ENCODE data around the gene RAB1A. TPM values are rescaled to one million over a fixed set of nuclear protein-coding genes. Genes with fewer than 3 reads are reported as not detected.
"Not testable (repeated sequence)": the region's sequence is repeated elsewhere in the genome, so short reads cannot be mapped to it uniquely, and the experiment has no call there.

The RAB1A gene
- total and polyA plus RNA-seq, 9 of the 15 experiments (the other 6 are each of a cell fraction or from before 2014, with no cell fraction given): 43.8 to 163 (median 67.7) TPM

DNA sequence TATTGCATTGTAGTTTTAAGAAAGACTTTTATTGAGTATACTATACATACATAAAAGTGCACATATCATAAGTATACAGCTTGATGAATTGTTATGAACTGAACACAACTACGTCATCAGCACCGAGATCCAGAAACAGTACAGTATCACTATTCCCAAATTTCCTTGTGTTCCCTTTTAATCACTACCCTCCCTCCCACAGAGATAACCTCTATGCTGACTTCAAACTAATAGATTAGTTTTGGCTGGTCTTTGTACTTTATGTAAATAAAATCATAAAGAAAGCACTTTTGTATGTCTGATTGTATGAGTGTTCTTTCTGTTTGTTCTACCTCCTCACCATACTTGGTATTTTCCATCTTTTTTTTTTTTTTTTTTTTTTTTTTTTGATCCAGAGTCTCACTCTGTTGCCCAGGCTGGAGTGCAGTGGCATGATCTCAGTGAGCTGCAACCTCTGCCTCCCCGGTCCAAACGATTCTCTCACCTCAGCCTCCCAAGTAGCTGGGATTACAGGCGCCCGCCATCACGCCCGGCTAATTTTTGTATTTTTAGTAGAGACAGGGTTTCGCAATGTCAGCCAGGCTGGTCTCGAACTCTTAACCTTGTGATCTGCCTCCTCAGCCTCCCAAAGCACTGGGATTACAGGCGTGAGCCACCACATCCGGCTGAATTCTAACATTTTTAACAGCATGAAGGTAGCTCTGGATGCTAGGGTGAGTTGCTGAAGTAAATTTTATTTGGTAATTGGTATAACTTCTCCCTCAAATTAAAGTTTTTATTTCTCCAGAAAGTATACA, 43.3 kb upstream of the RAB1A start (continued):
- TF ChIP-seq MECOM (CRISPR knock-in tag; IDR thresholded peaks at IDR 0.05) (no peak), ZKSCAN8 (CRISPR knock-in tag; IDR thresholded peaks at IDR 0.05) (no peak), JUN (IDR thresholded peaks at IDR 0.05; ENCODE audit: borderline replicate concordance, low read depth, low read length) (no peak), JUN (CRISPR knock-in tag; IDR thresholded peaks at IDR 0.05; ENCODE audit: borderline replicate concordance) (no peak), CEBPB (tag; IDR thresholded peaks at IDR 0.05) (peak; percentile 91)

DNA sequence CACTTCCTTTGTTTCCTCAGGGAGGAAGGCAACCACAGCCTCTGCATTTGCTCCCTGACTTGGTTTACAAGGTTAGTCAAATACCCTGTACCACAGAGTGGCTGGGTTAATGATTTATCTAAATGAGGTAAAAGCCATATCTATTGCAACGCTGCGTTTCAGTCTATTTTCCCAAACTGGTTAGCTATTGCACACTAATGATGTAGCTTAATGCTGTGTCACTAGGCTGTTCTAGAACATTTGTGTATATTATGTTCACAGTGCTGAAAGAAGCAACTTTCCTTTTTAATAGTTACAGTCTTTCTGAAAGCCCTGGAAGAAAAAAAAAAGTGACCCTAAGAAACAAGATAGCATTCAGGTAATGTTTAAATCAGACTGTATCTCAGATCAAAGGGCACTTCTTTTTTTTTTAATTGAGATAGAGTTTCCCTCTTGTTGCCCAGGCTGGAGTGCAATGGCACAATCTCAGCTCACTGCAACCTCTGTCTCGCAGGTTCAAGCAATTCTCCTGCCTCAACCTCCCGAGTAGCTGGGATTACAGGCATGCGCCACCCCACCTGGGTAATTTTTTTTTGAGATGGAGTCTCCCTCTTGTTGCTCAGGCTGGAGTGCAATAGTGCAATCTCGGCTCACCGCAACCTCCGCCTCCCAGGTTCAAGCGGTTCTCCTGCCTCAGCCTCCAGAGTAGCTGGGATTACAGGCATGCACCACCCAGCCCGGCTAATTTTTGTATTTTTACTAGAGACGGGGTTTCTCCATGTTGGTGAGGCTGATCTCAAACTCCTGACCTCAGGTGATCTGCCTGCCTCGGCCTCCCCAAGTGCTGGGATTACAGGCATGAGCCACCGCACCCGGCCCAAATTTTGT, 40.9 kb upstream of the RAB1A start:
- ATAC-seq; H3K9me1 ChIP-seq (ENCODE audit: control insufficient read depth, insufficient read depth, low read length); BruUV-seq (replicated peaks); H3K9me3 ChIP-seq (replicated peaks; ENCODE audit: control insufficient read depth, insufficient read depth, low read depth, low read length); H3K4me1 ChIP-seq (replicated peaks in 1 of 2; ENCODE audit: control insufficient read depth in 2 of 2, insufficient read depth in 2 of 2, low read length in 2 of 2); H4K20me1 ChIP-seq (replicated peaks; ENCODE audit: control insufficient read depth, insufficient read depth, low read length); H3K79me2 ChIP-seq (ENCODE audit: control insufficient read depth, insufficient read depth, low read length); H3K4me3 ChIP-seq; intact Hi-C loops (cut with micrococcal nuclease); H3K9ac ChIP-seq (ENCODE audit: insufficient read depth in 1 of 2, low read depth in 2 of 2, low read length in 2 of 2); H3K27ac ChIP-seq (ENCODE audit: extremely low read depth, low read depth, low read length); DNase-seq (ENCODE audit: extremely low read depth in 1 of 4, low spot score in 3 of 4); H3K27me3 ChIP-seq (ENCODE audit: control insufficient read depth in 2 of 2, insufficient read depth in 2 of 2, low read length in 2 of 2); H2AFZ ChIP-seq (ENCODE audit: low read depth, low read length); H3K36me3 ChIP-seq (ENCODE audit: control insufficient read depth, insufficient read depth, low read length); H3K4me2 ChIP-seq (ENCODE audit: insufficient read depth, low read length); FAIRE-seq: not testable (repeated sequence)
- 33% methylated on average over 14 of the region's 14 CpGs for WGBS (ENCODE audit: insufficient coverage, low coverage, missing lambda C conversion rate)
- in situ Hi-C loops (cut with MboI): loop anchor here (25.0 kb wide), 1 partner anchor 259 kb away; no protein-coding TSS in a partner anchor
- ChIA-PET POLR2A (interaction anchor here (0.6 to 1.9 kb wide), 4 partner anchors 14 to 204 kb away, joined by 3 to 5 read pairs (median 4); no protein-coding TSS in a partner anchor), CTCF (ENCODE audit: low intra/inter-chr PET ratio) (interaction anchor here (0.6 kb wide), 1 partner anchor 109 kb away, joined by 3 read pairs; no protein-coding TSS in a partner anchor)

All from K562 (cell line).